ENCODE data around the gene MILR1. TPM values are rescaled to one million over a fixed set of nuclear protein-coding genes. Genes with fewer than 3 reads are reported as not detected.
"Not testable (repeated sequence)": the region's sequence is repeated elsewhere in the genome, so short reads cannot be mapped to it uniquely, and the experiment has no call there.

MILR1 gene
- total RNA-seq, 1 donor from 2014 or later: 6.9 TPM

DNA sequence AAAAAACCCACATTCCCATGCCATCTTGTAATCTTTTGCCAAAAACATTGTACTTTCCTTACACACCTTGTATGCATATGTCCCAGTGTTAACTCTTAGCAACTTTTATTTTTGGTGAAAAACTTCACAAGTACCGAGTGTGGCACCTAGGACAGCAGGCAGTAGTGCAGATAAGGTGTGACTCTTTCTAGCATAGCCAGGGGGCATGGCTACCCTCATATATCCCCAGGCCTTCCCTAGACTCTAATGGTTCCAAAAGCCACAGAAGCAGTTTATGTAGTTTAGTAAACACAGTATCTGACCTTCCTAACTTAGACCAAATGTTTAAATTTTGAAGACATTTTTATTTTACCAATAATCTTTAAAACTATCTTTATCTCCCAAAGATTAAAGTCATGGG, 20.5 kb upstream of the MILR1 start:
- DNase-seq: no peak

DNA sequence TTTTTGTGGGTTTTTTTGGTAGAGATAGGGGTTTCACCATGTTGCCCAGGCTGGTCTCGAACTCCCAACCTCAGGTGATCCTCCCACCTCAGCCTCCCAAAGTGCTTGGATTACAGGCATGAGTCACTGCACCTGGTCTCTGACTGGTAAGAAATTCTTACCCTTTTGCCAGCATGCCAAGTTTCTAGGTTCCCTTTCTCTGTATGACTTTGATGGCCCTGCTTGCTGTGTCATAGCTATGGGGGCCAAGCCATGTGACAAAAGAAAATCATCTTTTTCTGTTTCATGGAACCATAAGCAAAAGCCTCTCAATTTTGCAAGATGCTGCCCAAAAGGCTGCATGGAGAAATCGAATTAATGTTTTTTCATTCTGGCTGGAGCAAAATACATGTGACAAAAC, 18.9 kb upstream of the MILR1 start:
- DNase-seq: not testable (repeated sequence)

DNA sequence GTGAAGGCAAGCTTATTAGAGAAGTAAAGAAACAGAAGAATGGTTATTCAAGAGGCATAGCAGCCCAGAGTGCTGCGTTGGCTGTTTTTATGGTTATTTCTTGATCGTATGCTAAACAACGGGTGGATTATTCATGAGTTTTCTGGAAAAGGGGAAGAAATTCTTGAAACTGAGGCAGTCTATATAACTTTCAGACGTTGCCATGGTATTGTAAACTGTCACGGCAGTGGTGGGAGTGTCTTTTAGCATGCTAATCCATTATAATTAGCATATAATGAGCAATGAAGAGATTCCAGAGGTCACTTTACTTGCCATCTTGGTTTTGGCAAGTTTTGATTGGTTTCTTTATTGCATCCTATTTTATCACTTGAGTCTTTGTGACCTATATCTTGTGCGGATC, 17.4 kb upstream of the MILR1 start:
- no peak for DNase-seq

DNA sequence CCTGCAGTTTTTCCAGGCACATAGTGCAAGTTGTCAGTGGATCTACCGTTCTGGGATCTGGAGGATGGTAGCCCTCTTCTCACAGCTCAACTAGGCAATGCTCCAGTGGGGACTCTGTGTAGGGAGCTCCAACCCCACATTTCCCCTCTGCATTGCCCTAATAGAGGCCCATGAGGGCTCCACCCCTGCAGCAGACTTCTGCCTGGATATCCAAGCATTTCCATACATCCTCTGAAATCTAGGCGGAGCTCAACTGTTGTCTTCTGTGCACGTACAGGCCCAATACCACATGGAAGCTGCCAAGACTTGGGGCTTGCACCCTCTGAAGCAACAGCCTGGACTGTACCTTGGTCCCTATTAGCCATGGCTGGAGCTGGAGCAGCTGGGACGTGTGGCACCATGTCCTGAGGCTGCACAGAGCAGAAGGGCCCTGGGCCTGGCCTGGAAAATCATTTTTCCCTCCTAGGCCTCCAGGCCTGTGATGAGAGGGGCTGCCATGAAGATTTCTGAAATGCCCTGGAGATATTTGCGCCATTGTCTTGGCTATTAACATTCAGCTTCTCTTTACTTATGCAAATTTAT, 10.9 kb upstream of the MILR1 start:
- DNase-seq: no peak

DNA sequence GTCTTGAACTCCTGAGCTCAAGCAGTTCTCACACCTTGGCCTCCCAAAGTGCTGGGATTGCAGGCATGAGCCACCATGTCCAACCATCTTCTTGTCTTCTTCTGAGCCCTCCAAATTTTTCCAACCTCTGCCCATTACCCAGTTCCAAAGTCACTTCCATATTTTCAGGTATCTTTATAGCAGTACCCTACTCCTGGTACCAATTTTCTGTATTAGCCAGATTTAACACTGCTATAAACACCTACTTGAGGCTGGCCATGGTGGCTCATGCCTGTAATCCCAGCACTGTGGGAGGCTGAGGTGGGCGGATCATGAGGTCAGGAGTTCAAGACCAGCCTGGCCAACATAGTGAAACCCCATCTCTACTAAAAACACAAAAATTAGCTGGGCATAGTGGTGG, 9.4 kb upstream of the MILR1 start:
- DNase-seq: not testable (repeated sequence)

DNA sequence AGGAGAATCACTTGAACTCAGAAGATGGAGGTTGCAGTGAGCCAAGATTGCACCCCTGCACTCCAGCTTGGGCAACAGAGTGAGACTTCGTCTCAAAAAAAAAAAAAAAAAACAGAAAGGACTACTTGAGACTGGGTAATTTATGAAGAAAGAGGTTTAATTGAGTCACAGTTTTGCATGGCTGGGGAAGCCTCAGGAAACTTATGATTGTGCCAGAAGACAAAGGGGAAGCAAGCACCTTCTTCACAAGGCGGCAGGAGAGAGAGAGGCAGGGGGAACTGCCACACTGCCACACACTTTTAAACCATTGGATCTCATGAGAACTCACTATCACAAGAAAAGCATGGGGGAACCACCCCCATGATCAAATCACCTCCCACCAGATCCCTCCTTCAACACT, 9.0 kb upstream of the MILR1 start:
- no peak for DNase-seq

DNA sequence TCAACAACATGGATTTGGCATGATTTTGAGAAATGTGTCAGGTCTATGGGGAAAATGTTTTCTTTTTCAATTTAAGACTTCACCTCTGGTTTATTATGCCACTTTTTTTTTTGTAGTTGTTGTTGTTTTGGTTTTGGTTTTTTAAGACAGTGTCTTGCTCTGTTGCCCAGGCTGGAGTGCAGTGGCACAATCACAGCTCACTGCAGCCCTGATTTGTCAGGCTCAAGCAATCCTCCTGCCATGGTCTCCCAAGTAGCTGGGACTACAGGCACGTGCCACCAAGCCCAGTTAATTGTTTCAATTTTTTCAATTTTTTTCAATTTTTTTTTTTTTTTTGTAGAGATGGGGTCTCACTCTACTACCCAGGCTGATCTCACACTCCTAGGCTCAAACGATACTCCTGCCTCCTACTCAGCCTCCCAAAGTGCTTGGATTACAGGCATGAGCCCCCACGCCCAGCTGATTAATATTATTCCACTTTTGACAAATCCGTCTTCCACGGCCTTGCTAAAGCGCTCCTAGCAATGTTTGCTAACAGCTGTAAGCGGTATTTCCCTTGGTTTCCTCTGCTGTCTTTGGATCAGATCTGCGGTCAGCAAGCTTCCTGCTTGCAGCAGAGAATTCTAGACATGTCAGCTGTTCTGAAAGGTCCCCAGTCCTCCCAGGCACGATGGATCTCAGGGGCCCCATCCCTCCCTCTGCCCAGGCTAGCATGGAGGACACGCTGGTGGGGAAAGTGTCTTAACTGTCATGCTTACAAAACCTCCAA, 7.0 kb upstream of the MILR1 start:
- DNase-seq: peak; percentile 56

DNA sequence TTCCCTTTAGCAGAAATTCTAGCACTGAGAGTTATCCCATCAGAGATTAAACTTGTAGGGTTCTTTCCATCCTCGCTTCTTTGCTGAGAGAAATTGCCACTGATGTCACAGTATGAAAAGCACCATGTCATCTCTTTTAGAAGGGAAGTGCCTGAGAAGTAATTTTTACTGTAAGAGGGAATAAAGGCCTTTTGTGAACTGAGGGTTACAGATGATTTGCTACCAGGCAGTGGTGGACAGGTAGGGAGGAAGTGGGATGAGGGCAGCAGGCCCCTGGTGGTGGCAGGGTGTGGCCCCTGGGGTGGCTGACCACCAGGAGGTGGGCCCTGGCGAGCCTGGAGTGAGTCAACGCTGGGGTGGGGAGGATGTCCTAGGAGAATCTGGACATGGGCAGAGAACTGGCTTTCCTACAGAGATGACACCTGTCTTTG, 6.4 kb upstream of the MILR1 start:
- no peak for DNase-seq

DNA sequence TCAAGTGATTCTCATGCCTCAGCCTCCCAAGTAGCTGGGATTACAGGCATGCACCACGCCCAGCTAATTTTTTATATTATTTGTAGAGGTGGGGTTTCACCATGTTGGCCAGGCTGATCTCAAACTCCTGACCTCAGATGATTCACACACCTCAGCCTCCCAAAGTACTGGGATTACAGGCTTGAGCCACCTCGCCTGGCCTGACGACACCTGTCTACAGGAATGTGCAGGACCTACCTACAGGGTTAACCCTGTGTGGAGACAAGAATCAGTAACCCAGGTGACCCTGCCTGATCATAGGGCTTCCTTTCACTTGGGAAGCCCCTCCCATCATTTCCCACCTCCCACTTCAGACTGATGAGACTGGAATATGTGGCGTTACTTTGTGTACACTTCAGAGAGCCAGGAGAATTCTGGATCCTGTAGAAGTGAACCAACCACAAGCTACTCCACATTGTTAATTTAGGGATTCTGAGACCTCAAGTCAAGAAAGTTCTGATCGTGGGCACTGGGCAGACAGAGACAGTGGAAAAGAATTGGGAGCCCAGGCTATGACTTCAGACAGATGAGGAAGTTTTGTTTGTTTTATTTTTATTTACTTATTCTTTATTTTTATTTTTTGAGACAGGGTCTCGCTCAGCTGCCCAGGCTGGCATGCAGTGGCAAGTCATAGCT, 5.7 kb upstream of the MILR1 start:
- no peak for DNase-seq

DNA sequence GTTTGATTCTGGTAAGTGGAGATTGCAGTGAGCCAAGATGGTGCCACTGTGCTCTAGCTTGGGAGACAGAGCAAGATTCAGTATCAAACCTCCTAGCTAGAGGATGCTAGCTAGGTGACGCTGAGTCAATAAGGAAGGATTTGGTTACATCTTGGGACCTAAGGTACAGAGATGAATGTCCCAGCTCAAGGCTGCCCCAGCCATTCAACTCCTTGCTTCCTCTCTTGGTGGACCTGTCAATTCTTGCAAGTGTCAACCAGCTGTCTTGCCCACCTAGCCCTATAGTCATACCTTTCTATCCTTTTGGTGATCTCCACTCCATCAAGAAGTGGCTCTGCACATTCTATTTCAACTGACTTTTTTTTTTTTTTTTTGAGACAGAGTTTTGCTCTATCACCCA, 1.4 kb upstream of the MILR1 start:
- DNase-seq: no peak

DNA sequence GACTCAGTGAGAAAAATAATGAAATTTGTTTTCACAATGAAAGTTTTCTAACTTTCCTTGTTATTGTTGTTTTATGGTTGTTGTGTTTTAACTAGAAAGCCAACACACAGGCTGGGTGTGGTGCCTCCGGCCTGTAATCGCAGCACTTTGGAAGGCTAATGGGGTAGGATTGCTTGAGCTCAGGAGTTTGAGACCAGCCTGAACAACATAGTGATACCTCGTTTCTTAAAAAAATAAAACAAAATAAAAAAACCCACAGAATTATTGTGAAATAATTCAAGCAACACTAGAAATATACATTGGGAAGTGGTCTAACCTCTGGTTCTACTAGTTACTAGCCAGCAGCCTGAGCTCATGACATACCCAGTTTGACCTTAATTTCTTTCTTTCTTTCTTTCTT, 630 bp downstream of the MILR1 start:
- DNase-seq: no peak

DNA sequence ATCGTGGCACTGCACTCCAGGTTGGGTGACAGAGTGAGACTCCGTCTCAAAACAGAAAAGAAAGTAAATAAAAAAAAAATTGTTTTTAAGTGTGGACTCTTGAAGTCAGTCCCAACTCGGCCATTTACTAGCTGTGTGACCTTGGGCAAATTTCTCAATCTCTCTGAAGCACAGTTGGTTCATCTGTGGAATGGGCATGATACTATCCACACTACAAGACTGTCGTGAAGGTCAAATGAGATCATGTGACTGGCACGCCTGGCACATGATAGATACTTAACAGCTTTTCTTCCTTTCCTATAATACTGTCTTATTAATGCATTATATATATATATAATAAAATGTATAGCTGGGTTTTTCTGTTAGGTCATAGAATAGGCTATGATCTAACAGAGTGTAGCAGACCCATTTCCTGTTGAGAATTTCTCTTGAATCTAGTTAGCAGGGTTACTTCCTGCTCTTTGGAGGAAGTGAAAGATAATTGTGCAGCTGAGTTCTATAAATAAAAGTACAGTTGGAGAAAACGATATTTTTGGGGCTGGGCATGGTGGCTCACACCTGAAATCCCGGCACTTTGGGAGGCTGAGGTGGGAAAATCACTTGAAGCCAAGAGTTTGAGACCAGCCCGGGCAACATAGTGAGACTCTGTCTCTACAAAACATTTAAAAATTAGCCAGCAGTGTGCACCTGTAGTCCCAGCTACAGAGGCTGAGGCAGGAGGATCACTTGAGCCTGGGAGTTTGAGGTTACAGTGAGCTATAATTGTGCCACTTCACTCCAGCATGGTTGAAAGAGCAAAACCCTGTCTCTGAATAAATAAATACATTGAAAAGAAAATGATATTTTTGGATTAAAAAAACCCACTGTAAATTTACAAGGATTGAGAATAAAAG, 7.3 kb downstream of the MILR1 start:
- no peak for DNase-seq

DNA sequence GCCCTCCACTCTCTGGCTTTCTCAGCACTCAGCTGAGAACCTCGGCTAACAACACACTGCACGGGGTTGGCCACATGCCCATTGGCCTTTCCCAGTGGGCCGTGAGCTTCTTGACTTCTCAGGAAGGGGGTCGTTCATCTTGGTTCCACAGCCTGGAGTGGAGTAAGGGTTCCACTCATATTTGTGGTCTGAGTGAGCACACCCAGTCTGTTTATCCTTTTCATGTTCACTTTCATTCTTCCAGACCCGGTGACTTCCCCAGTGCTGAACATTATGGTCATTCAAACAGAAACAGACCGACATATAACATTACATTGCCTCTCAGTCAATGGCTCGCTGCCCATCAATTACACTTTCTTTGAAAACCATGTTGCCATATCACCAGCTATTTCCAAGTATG, 8.2 kb downstream of the MILR1 start:
- DNase-seq: no peak

DNA sequence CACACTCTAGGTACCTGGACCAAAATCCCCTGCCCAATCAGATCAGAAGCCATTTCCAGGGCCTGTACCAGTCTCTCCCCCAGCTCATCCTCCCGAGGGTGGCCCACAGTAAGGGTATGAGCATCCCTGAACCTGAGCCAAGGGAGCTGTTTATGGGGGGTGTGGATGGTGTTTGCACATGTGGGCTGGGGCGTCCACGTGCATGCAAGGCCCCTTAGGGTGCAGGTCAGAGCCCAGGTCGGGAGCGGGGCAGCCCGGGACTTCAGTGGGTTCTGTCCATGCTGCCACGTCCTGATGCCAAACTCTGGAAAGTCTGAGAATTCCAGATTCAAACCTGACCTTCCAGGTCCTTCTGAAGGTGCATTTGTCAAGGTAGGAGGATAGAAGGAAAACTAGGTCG, 9.8 kb downstream of the MILR1 start:
- no peak for DNase-seq

DNA sequence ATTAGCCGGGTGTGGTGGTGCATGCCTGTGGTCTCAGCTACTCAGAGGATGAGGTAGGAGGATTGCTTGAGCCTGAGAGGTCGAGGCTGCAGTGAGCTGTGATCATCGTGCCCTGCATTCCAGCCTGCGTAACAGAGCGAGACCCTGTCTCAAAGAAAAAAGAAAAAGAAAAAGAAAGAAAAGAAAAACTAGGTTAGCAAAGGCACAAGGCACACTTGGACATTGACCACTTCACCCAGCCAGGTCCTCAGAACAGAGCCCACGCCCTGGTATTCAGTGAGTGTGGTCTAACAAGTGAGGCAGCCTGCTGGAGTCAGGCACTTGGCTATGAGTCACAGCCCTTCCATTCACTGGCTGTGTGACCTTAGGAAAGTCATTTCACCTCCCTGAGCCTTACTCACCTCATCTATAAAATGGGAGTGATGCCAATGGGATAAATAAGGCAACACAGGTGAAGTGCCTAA, 10.4 kb downstream of the MILR1 start:
- no peak for DNase-seq

DNA sequence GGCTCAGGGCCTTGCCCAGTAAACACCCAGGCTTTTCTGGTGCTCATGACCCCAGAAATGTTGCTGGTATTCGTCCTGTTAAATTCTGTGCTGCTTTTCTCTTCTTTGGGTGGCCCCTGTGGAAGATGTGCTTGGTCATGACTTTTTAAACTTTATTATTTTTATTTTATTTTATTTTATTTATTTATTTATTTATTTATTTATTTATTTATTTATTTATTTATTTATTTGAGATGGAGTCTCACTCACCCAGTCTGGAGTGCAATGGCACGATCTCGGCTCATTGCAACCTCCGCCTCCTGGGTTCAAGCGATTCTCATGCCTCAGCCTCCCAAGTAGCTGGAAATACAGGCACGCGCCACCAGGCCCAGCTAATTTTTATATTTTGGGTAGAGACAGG, 10.9 kb downstream of the MILR1 start:
- DNase-seq: not testable (repeated sequence)

DNA sequence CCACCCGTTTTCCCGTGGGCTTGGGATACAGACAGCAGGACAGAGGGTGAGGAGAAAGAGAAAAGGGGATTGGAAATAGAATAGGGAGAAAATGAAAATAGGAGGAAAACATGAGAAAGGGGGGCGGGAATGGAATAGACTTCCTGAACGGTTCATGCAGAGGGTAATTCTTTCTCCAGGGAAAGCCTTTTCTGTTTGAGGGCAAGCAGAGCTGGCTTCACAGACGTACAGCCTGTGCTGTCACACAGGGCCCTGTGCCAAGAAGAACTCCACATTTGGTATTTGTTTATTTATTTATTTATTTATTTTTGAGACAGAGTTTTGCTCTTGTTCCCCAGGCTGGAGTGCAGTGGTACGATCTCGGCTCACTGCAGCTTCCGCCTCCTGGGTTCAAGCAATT, 12.0 kb downstream of the MILR1 start:
- DNase-seq: peak; percentile 78

DNA sequence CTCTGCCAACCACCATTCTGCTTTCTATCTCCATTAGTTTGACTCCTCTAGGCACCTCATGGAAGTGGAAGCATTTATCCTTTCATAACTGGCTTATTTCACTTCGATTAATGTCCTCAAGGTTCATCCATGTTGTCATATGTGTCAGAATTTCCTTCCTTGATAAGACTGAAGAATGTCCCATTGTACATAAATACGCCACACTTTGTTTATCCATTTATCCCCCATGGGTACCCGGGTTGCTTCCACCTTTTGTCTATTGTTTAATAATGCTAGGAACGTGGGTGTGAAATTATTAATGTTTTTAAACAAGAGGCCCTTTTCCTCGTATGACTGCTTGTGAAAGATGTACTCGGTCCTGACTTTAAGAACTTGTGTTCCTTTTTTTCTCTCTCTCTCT, 12.9 kb downstream of the MILR1 start:
- DNase-seq: no peak

DNA sequence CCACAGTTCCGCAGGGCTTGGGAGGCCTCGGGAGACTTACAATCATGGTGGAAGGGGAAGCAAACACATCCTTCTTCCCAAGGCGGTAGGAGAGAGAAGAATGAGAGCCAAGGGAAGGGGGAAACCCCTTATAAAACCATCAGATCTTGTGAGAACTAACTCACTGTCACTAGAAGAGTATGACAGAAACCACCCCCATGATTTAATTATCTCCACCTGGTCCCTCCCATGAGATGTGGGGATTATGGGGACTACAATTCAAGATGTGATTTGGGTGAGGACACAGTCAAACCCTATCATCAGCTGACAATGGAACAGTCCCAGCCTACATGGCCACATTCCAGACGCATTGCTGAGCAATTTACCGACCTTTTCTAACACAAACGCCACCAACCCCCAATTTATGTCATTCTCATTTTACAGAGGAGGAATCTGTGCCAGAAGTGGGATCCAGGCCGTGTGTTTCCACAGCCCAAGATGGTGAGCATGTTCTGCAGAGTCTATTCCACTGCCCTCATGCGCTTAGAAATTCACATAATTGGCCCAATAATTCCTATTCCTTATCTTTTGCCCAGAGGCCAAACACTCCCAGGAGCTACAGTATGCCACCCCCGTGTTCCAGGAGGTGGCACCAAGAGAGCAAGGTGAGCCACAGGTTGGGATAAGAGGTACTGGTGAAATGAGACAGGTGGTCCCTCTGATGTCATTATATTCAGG, 17.3 kb downstream of the MILR1 start:
- no peak for DNase-seq

DNA sequence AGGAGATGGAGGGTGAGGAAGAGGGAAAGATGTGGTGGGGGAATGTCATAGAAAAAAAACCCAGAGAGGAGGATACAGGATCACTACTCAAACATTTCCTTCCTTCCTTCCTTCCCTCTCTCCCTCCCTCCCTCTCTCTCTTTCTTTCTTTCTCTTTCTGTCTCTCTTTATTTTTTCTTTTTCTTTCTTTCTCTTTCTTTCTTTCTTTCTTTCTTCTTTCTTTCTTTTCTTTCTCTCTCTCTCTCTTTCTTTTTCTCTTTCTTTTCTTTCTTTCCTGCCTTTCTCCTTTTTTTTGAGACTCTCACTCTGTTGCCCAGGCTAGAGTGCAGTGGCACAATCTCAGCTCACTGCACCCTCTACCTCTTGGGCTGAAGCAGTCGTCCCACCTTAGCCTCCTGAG, 17.9 kb downstream of the MILR1 start:
- DNase-seq: not testable (repeated sequence)

DNA sequence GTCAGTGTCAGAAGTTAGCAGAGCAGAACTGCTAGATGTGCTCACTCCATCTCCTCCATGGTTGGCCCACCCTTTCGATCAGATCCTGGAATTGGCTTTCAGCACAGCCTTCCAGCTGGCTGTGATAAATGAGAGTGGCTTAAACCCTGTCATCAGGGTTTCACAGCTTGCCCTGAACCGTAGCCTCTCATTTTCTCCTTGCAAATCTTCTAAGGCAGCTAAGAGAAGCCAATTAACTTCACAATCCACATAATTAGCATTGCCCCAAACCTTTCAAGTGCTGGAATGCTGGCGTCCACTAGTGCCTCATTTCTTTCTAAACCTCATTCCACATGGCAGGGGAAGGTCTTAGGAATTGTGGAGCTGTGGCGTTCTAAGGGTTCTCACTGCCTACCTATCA, 21.7 kb downstream of the MILR1 start:
- peak; percentile 52 for DNase-seq

DNA sequence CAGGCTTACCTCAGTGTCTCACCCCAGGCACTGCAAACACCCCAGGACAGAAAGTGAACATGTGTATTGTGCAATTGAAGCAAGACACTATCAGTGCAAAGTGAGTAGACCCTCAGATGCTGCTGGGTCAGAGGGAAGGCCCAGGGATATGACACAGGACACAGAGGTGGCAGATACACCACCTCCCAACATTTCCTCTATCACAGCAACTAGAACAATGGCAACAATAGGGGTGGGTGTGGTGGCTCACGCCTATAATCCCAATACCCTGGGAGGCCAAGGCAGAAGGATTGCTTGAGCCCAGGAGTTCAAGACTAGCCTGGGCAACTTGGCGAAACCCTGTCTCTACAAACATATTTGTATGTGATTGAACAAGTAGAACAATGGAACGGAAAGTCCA, 22.5 kb downstream of the MILR1 start:
- DNase-seq: no peak

Data from tongue (tissue), 2 donors.